Prostate gland (tissue), 2 donors: ENCODE results near the gene RABGAP1L.

Experiments used
- POLR2A ChIP-seq: fragments of 450-650 bp; IDR thresholded peaks from one replicate; pipeline ENCODE4 v1.6.1; 2016; ENCODE audit warnings: antibody characterized with exemption, mild to moderate bottlenecking
- POLR2AphosphoS5 ChIP-seq: sonication (generic); formaldehyde crosslinking; IDR thresholded peaks from one replicate; pipeline ENCODE4 v1.6.1; 2017; ENCODE audit warnings: antibody characterized with exemption
- TF ChIP-seq, protein P1 (sequence below), 4 experiments: fragments of 200-600 bp in 2 of 4; fragments of 450-650 bp in 2 of 4; sonication (generic) in 2 of 4; IDR thresholded peaks; 1 replicate in 3 of 4; 2 replicates in 1 of 4; pipeline ENCODE4 v1.5.1; 2016 to 2019; ENCODE audit warnings: antibody characterized with exemption in 4 of 4, mild to moderate bottlenecking in 2 of 4, moderate library complexity in 2 of 4

DNA sequence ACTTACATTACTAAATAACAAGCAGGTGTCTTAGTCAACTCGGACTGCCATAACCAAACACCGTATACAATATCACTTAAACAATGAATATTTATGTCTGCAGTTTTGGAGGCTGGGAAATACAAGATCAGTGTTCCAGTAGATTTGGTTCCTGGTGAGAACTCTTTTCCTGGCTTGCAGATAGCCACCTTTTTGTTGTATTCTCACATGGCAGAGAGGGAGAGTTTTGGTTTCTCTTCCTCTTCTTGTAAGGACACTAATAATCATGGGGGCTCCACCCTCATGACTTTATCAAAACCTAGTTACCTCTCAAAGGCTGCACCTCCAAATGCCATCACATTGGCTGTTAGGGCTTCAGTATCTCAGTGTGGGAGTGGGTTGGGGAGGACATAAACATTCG lies 757.5 kb downstream of the RABGAP1L start:
- TF ChIP-seq POLR2A: no peak
- TF ChIP-seq, protein P1, sequence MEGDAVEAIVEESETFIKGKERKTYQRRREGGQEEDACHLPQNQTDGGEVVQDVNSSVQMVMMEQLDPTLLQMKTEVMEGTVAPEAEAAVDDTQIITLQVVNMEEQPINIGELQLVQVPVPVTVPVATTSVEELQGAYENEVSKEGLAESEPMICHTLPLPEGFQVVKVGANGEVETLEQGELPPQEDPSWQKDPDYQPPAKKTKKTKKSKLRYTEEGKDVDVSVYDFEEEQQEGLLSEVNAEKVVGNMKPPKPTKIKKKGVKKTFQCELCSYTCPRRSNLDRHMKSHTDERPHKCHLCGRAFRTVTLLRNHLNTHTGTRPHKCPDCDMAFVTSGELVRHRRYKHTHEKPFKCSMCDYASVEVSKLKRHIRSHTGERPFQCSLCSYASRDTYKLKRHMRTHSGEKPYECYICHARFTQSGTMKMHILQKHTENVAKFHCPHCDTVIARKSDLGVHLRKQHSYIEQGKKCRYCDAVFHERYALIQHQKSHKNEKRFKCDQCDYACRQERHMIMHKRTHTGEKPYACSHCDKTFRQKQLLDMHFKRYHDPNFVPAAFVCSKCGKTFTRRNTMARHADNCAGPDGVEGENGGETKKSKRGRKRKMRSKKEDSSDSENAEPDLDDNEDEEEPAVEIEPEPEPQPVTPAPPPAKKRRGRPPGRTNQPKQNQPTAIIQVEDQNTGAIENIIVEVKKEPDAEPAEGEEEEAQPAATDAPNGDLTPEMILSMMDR (IDR thresholded peaks at IDR 0.05): no peak
- TF ChIP-seq POLR2AphosphoS5: no peak
